HG03159 (cell line): ENCODE results near the gene RBP5.

Experiments
- ATAC-seq: cut with Tn5 transposase; IDR thresholded peaks from one replicate; pipeline ENCODE4 v1.9.1; 2021; ENCODE audit warnings: mild to moderate bottlenecking, moderate library complexity; ENCODE audit not compliant: unreplicated experiment

RBP5 gene

GRCh38 chr12:7128681-7129286 is at the start of gene RBP5:
Gene RBP5, minus strand, starts transcription at chr12:7128889. Its CDS starts 114 bp downstream, at chr12:7128775.
- no peak for ATAC-seq

GRCh38 chr12:7178481-7178880 is 49.8 kb upstream of the RBP5 start:
- ATAC-seq, result no peak

- no peak for ATAC-seq
Observed at GRCh38 chr12:7176595-7176994, 47.9 kb upstream of the RBP5 start.

GRCh38 chr12:7175493-7175892 is 46.8 kb upstream of the RBP5 start:
- no peak for ATAC-seq

- ATAC-seq, result no peak
Observed at GRCh38 chr12:7171854-7172253, 43.2 kb upstream of the RBP5 start.

GRCh38 chr12:7169951-7170350 is 41.3 kb upstream of the RBP5 start:
- no peak for ATAC-seq

- no peak for ATAC-seq
Observed at GRCh38 chr12:7162691-7163114, 34.0 kb upstream of the RBP5 start.

GRCh38 chr12:7161811-7162210 is 33.1 kb upstream of the RBP5 start:
- no peak for ATAC-seq

- ATAC-seq, result no peak
Observed at GRCh38 chr12:7161327-7161726, 32.6 kb upstream of the RBP5 start.

GRCh38 chr12:7160183-7160582 is 31.5 kb upstream of the RBP5 start:
- ATAC-seq, result no peak

- no peak for ATAC-seq
Observed at GRCh38 chr12:7158781-7159609, 30.3 kb upstream of the RBP5 start.

- ATAC-seq, result no peak
Observed at GRCh38 chr12:7157391-7157790, 28.7 kb upstream of the RBP5 start.

GRCh38 chr12:7156259-7157197 is 27.8 kb upstream of the RBP5 start:
- no peak for ATAC-seq

GRCh38 chr12:7155471-7156034 is 26.9 kb upstream of the RBP5 start:
- no peak for ATAC-seq

GRCh38 chr12:7154901-7155470 is 26.3 kb upstream of the RBP5 start:
- no peak for ATAC-seq

GRCh38 chr12:7154042-7154441 is 25.4 kb upstream of the RBP5 start:
- no peak for ATAC-seq

GRCh38 chr12:7152818-7153217 is 24.1 kb upstream of the RBP5 start:
- no peak for ATAC-seq

- ATAC-seq, result no peak
Observed at GRCh38 chr12:7151532-7151931, 22.8 kb upstream of the RBP5 start.

GRCh38 chr12:7150841-7151240 is 22.2 kb upstream of the RBP5 start:
- ATAC-seq, result no peak

- ATAC-seq, result no peak
Observed at GRCh38 chr12:7150356-7150755, 21.7 kb upstream of the RBP5 start.

GRCh38 chr12:7146906-7147305 is 18.2 kb upstream of the RBP5 start:
- no peak for ATAC-seq
